Measurements from ENCODE around the gene ABHD12. TPM values are rescaled to one million over a fixed set of nuclear protein-coding genes. Genes with fewer than 3 reads are reported as not detected.

ABHD12 gene
- total and polyA plus RNA-seq, 2 donors (not counting 3 experiments of a cell fraction or from before 2014, with no cell fraction given) = 19.2 to 36.0 TPM

DNA sequence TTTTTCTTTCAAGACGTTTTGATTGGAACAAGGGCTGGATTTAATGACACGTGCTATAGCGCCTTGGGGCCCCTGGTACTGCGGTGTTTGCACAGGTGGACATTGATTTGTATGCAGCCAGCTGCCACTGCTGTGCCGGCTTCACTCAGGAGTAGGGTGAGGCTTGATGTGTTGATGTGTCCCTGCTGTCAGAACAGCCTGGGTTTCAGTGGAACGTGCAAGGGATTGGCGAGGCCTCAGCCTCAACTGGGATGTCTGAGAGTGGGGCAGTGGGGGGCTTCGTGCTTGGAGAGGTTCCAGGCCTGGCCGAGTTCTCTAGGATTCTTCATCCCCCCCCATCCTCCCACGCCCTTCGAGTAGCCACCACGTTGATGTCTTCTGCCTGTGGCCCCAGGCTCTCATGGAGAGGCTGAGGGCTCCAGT lies 119.8 kb downstream of the ABHD12 start:
- TF ChIP-seq FOS (IDR thresholded peaks at IDR 0.05; ENCODE audit: borderline replicate concordance, insufficient read depth, low read length) = no peak
- no peak for TF ChIP-seq MYC (IDR thresholded peaks at IDR 0.05; ENCODE audit: low read depth, low read length)
- no peak overlapping the region for H2AFZ ChIP-seq (ENCODE audit: low read depth, low read length)
- no peaks in the 10 kb centered on the region for H3K27me3 ChIP-seq (ENCODE audit: control insufficient read depth in 2 of 2, insufficient read depth in 2 of 2, low read length in 2 of 2)
- no peak for FAIRE-seq
- intact Hi-C loops (cut with micrococcal nuclease) (no loop called here), dilution Hi-C loops (cut with MboI; ENCODE audit: extremely low pct_ligation_motif_present, low sequenced_read_pairs) (no loop called here)
- no peaks in the 10 kb centered on the region for H3K9me3 ChIP-seq (replicated peaks; ENCODE audit: control insufficient read depth, insufficient read depth, low read length)
- no peak overlapping the region for H3K4me2 ChIP-seq (ENCODE audit: insufficient read depth, low read length)
- H3K4me1 ChIP-seq (ENCODE audit: control insufficient read depth, extremely low read depth, insufficient read depth, low read length) = no peaks in the 10 kb centered on the region
- H3K79me2 ChIP-seq (ENCODE audit: control insufficient read depth, insufficient read depth, low read length) = peaks cover 3% of the 10 kb centered on the region
- H3K9ac ChIP-seq (replicated peaks; ENCODE audit: extremely low read depth, insufficient read depth, low read length) = no peak overlapping the region
- peaks cover 4 to 40% of the 10 kb centered on the region in 2 experiments for H3K36me3 ChIP-seq (ENCODE audit: control insufficient read depth in 2 of 2, extremely low read depth in 1 of 2, insufficient read depth in 2 of 2, low read length in 2 of 2)
- H3K4me3 ChIP-seq (replicated peaks in 1 of 3; ENCODE audit: insufficient read depth in 1 of 3, low read depth in 1 of 3, low read length in 3 of 3) = no peak overlapping the region
- no peak overlapping the region for H3K27ac ChIP-seq (ENCODE audit: insufficient read depth, low read depth, low read length)
- no TSS peak for BruUV-seq (replicated peaks)
- H3K9me1 ChIP-seq (replicated peaks; ENCODE audit: control insufficient read depth, extremely low read depth, insufficient read depth, low read length) = no peaks in the 10 kb centered on the region
- ChIA-PET CTCF (interaction anchor here (1.0 kb wide), 1 partner anchor 23 kb away, joined by 3 read pairs; no protein-coding TSS in a partner anchor), POLR2A (no interaction called here)
- no peaks in the 10 kb centered on the region for H4K20me1 ChIP-seq (replicated peaks; ENCODE audit: control insufficient read depth, extremely low read depth, insufficient read depth, low read length)
- no peak for DNase-seq (ENCODE audit: low read depth, low spot score)

DNA sequence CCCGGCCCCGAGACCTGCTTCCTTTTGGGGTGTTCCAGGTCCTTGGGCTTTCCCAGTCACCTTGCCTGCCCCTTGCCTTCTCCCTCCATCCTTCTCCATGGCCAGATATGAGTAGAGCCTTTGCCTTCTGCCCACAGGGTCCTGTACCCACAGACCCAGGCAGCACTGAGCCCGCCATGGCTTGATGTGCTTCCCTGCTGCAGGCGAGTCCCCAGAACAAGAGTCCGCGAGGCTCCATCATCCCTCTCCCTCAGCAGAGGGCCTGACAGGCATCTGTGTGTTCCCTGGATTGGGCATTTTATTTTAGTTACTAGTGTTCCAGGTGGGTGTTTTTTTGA lies 120.8 kb downstream of the ABHD12 start:
- Histone ChIP-seq H2AFZ (ENCODE audit: low read depth, low read length) (no peak overlapping the region), H3K4me1 (ENCODE audit: control insufficient read depth, extremely low read depth, insufficient read depth, low read length) (no peaks in the 10 kb centered on the region), H3K9me1 (replicated peaks; ENCODE audit: control insufficient read depth, extremely low read depth, insufficient read depth, low read length) (no peaks in the 10 kb centered on the region), H3K4me3 (replicated peaks in 1 of 3; ENCODE audit: insufficient read depth in 1 of 3, low read depth in 1 of 3, low read length in 3 of 3) (no peak overlapping the region), H3K4me2 (ENCODE audit: insufficient read depth, low read length) (no peak overlapping the region), H4K20me1 (replicated peaks; ENCODE audit: control insufficient read depth, extremely low read depth, insufficient read depth, low read length) (no peaks in the 10 kb centered on the region), H3K79me2 (ENCODE audit: control insufficient read depth, insufficient read depth, low read length) (peaks cover 5% of the 10 kb centered on the region), H3K9ac (replicated peaks; ENCODE audit: extremely low read depth, insufficient read depth, low read length) (no peak overlapping the region), H3K27ac (ENCODE audit: insufficient read depth, low read depth, low read length) (no peak overlapping the region), H3K27me3 (ENCODE audit: control insufficient read depth in 2 of 2, insufficient read depth in 2 of 2, low read length in 2 of 2) (no peaks in the 10 kb centered on the region), H3K9me3 (replicated peaks; ENCODE audit: control insufficient read depth, insufficient read depth, low read length) (no peaks in the 10 kb centered on the region), H3K36me3 (ENCODE audit: control insufficient read depth in 2 of 2, extremely low read depth in 1 of 2, insufficient read depth in 2 of 2, low read length in 2 of 2) (peaks cover 4 to 35% of the 10 kb centered on the region in 2 experiments)
- intact Hi-C loops (cut with micrococcal nuclease) = no loop called here
- dilution Hi-C loops (cut with MboI; ENCODE audit: extremely low pct_ligation_motif_present, low sequenced_read_pairs) = no loop called here
- no peak for DNase-seq (ENCODE audit: low read depth, low spot score)
- ChIA-PET CTCF (interaction anchor here (1.0 kb wide), 1 partner anchor 19 kb away, joined by 3 read pairs; no protein-coding TSS in a partner anchor), POLR2A (interaction anchor here (0.6 kb wide), 1 partner anchor 362 kb away, joined by 3 read pairs; no protein-coding TSS in a partner anchor)
- no peak for FAIRE-seq
- no peak for TF ChIP-seq FOS (IDR thresholded peaks at IDR 0.05; ENCODE audit: borderline replicate concordance, insufficient read depth, low read length)
- TF ChIP-seq JUN (IDR thresholded peaks at IDR 0.05; ENCODE audit: borderline replicate concordance, insufficient read depth, insufficient read length, low read depth) = no peak
- no peak for TF ChIP-seq EZH2 (IDR thresholded peaks at IDR 0.05; ENCODE audit: borderline replicate concordance, low read depth, low read length, severe bottlenecking)
- TF ChIP-seq, protein P1, sequence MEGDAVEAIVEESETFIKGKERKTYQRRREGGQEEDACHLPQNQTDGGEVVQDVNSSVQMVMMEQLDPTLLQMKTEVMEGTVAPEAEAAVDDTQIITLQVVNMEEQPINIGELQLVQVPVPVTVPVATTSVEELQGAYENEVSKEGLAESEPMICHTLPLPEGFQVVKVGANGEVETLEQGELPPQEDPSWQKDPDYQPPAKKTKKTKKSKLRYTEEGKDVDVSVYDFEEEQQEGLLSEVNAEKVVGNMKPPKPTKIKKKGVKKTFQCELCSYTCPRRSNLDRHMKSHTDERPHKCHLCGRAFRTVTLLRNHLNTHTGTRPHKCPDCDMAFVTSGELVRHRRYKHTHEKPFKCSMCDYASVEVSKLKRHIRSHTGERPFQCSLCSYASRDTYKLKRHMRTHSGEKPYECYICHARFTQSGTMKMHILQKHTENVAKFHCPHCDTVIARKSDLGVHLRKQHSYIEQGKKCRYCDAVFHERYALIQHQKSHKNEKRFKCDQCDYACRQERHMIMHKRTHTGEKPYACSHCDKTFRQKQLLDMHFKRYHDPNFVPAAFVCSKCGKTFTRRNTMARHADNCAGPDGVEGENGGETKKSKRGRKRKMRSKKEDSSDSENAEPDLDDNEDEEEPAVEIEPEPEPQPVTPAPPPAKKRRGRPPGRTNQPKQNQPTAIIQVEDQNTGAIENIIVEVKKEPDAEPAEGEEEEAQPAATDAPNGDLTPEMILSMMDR (IDR thresholded peaks at IDR 0.05; ENCODE audit: extremely low read depth in 1 of 2, insufficient read depth in 1 of 2, low read depth in 1 of 2, low read length in 2 of 2) = no peak
- no peak for TF ChIP-seq MYC (IDR thresholded peaks at IDR 0.05; ENCODE audit: low read depth, low read length)
- no peak for TF ChIP-seq POLR2AphosphoS5 (IDR thresholded peaks at IDR 0.05; ENCODE audit: insufficient read depth, low read depth, low read length)
- TF ChIP-seq POLR2A (IDR thresholded peaks at IDR 0.05; ENCODE audit: low read depth, low read length) = no peak
- TF ChIP-seq, protein P2, sequence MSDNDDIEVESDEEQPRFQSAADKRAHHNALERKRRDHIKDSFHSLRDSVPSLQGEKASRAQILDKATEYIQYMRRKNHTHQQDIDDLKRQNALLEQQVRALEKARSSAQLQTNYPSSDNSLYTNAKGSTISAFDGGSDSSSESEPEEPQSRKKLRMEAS (IDR thresholded peaks at IDR 0.05; ENCODE audit: insufficient read depth, insufficient read length) = no peak
- no peak for TF ChIP-seq GATA2 (IDR thresholded peaks at IDR 0.05; ENCODE audit: insufficient read depth, insufficient read length, low read depth, low read length)
- BruUV-seq (replicated peaks) = no TSS peak
